Measurements from ENCODE around the gene MCEMP1.
A peak's percentile ranks its signal among the peaks of the same experiment; 100 is the strongest.

Gene MCEMP1

GRCh38 chr19:7648265-7649014 is 28.4 kb upstream of the MCEMP1 start:
- no peak for DNase-seq (ENCODE audit: low spot score in 2 of 2)
- Histone ChIP-seq H3K4me1 (peaks cover 4% of the 10 kb centered on the region), H3K9me3 (no peaks in the 10 kb centered on the region), H3K4me3 (no peak overlapping the region), H3K36me3 (replicated peaks) (no peaks in the 10 kb centered on the region), H3K27me3 (ENCODE audit: low read depth) (peaks cover 9% of the 10 kb centered on the region)
- in situ Hi-C loops (cut with MboI; ENCODE audit: low sequenced_read_pairs) = no loop called here

- Histone ChIP-seq H3K4me1 (peaks cover 4% of the 10 kb centered on the region), H3K27me3 (ENCODE audit: low read depth) (peaks cover 9% of the 10 kb centered on the region), H3K4me3 (no peak overlapping the region), H3K9me3 (no peaks in the 10 kb centered on the region), H3K36me3 (replicated peaks) (no peaks in the 10 kb centered on the region)
- in situ Hi-C loops (cut with MboI; ENCODE audit: low sequenced_read_pairs) = no loop called here
- DNase-seq (ENCODE audit: low spot score in 2 of 2) = no peak
These were observed 26.7 kb upstream of the MCEMP1 start for GRCh38 chr19:7650148-7650547.

GRCh38 chr19:7652061-7652641 is 24.7 kb upstream of the MCEMP1 start:
- H3K36me3 ChIP-seq (replicated peaks) = no peaks in the 10 kb centered on the region
- DNase-seq (ENCODE audit: low spot score in 2 of 2) = peak; percentile 81 to 89
- in situ Hi-C loops (cut with MboI; ENCODE audit: low sequenced_read_pairs) = no loop called here
- H3K9me3 ChIP-seq = no peaks in the 10 kb centered on the region
- no peak overlapping the region for H3K4me3 ChIP-seq
- H3K4me1 ChIP-seq = peaks cover 4% of the 10 kb centered on the region
- peaks cover 9% of the 10 kb centered on the region for H3K27me3 ChIP-seq (ENCODE audit: low read depth)

GRCh38 chr19:7654401-7654800 is 22.5 kb upstream of the MCEMP1 start:
- H3K4me1 ChIP-seq = peaks cover 4% of the 10 kb centered on the region
- in situ Hi-C loops (cut with MboI; ENCODE audit: low sequenced_read_pairs) = no loop called here
- DNase-seq (ENCODE audit: low spot score in 2 of 2) = no peak
- H3K36me3 ChIP-seq (replicated peaks) = no peaks in the 10 kb centered on the region
- H3K4me3 ChIP-seq = no peak overlapping the region
- no peaks in the 10 kb centered on the region for H3K9me3 ChIP-seq
- peaks cover 9% of the 10 kb centered on the region for H3K27me3 ChIP-seq (ENCODE audit: low read depth)

GRCh38 chr19:7655581-7655980 is 21.3 kb upstream of the MCEMP1 start:
- Histone ChIP-seq H3K27me3 (ENCODE audit: low read depth) (peaks cover 6% of the 10 kb centered on the region), H3K9me3 (no peaks in the 10 kb centered on the region), H3K4me1 (peaks cover 4% of the 10 kb centered on the region), H3K4me3 (no peak overlapping the region), H3K36me3 (replicated peaks) (no peaks in the 10 kb centered on the region)
- in situ Hi-C loops (cut with MboI; ENCODE audit: low sequenced_read_pairs) = no loop called here
- DNase-seq (ENCODE audit: low spot score in 2 of 2) = no peak

- Histone ChIP-seq H3K4me1 (peaks cover 3% of the 10 kb centered on the region), H3K36me3 (replicated peaks) (no peaks in the 10 kb centered on the region), H3K27me3 (ENCODE audit: low read depth) (no peaks in the 10 kb centered on the region; the same call in 1 of the 2 replicates), H3K4me3 (no peak overlapping the region), H3K9me3 (no peaks in the 10 kb centered on the region)
- no peak for DNase-seq (ENCODE audit: low spot score in 2 of 2)
- in situ Hi-C loops (cut with MboI; ENCODE audit: low sequenced_read_pairs) = no loop called here
These were observed 19.6 kb upstream of the MCEMP1 start for GRCh38 chr19:7657131-7657751.

GRCh38 chr19:7658219-7658686 is 18.6 kb upstream of the MCEMP1 start:
- H3K9me3 ChIP-seq = no peaks in the 10 kb centered on the region
- H3K27me3 ChIP-seq (ENCODE audit: low read depth) = no peaks in the 10 kb centered on the region; the same call in 1 of the 2 replicates
- no peak for DNase-seq (ENCODE audit: low spot score in 2 of 2)
- in situ Hi-C loops (cut with MboI; ENCODE audit: low sequenced_read_pairs) = no loop called here
- no peaks in the 10 kb centered on the region for H3K4me1 ChIP-seq
- H3K36me3 ChIP-seq (replicated peaks) = no peaks in the 10 kb centered on the region
- no peak overlapping the region for H3K4me3 ChIP-seq

GRCh38 chr19:7661744-7662538 is 14.9 kb upstream of the MCEMP1 start:
- Histone ChIP-seq H3K4me1 (no peaks in the 10 kb centered on the region), H3K36me3 (replicated peaks) (no peaks in the 10 kb centered on the region), H3K27me3 (ENCODE audit: low read depth) (no peaks in the 10 kb centered on the region; the same call in 1 of the 2 replicates), H3K9me3 (no peaks in the 10 kb centered on the region), H3K4me3 (no peak overlapping the region)
- in situ Hi-C loops (cut with MboI; ENCODE audit: low sequenced_read_pairs) = no loop called here
- no peak for DNase-seq (ENCODE audit: low spot score in 2 of 2)

- DNase-seq (ENCODE audit: low spot score in 2 of 2) = no peak
- H3K27me3 ChIP-seq (ENCODE audit: low read depth) = no peaks in the 10 kb centered on the region; the same call in 1 of the 2 replicates
These were observed 14.2 kb upstream of the MCEMP1 start for GRCh38 chr19:7662657-7663056.

GRCh38 chr19:7663706-7664105 is 13.2 kb upstream of the MCEMP1 start:
- H3K9me3 ChIP-seq = no peaks in the 10 kb centered on the region
- in situ Hi-C loops (cut with MboI; ENCODE audit: low sequenced_read_pairs) = no loop called here
- H3K27me3 ChIP-seq (ENCODE audit: low read depth) = no peaks in the 10 kb centered on the region
- no peaks in the 10 kb centered on the region for H3K4me1 ChIP-seq
- no peaks in the 10 kb centered on the region for H3K36me3 ChIP-seq (replicated peaks)
- DNase-seq (ENCODE audit: low spot score in 2 of 2) = no peak
- H3K4me3 ChIP-seq = no peak overlapping the region

More at GRCh38 chr19:7662657-7663056, 14.2 kb upstream of the MCEMP1 start:
- H3K36me3 ChIP-seq (replicated peaks) = no peaks in the 10 kb centered on the region
- no peaks in the 10 kb centered on the region for H3K4me1 ChIP-seq
- in situ Hi-C loops (cut with MboI; ENCODE audit: low sequenced_read_pairs) = no loop called here
- H3K9me3 ChIP-seq = no peaks in the 10 kb centered on the region
- no peak overlapping the region for H3K4me3 ChIP-seq

GRCh38 chr19:7665076-7665475 is 11.8 kb upstream of the MCEMP1 start:
- no peaks in the 10 kb centered on the region for H3K4me1 ChIP-seq
- H3K9me3 ChIP-seq = no peaks in the 10 kb centered on the region
- H3K4me3 ChIP-seq = no peak overlapping the region
- in situ Hi-C loops (cut with MboI; ENCODE audit: low sequenced_read_pairs) = no loop called here
- DNase-seq (ENCODE audit: low spot score in 2 of 2) = no peak
- no peaks in the 10 kb centered on the region for H3K36me3 ChIP-seq (replicated peaks)
- 0 out of 2 replicates have a peak, but pooled peaks cover 3% of the 10 kb centered on the region for H3K27me3 ChIP-seq (ENCODE audit: low read depth)

- Histone ChIP-seq H3K4me1 (no peaks in the 10 kb centered on the region), H3K36me3 (replicated peaks) (no peaks in the 10 kb centered on the region), H3K4me3 (no peak within 1 kb of the TSS), H3K27me3 (ENCODE audit: low read depth) (peaks cover 12% of the 10 kb centered on the region; the same call in 1 of the 2 replicates), H3K9me3 (peaks cover 4% of the 10 kb centered on the region; the same call in 1 of the 2 replicates)
- no peak for DNase-seq (ENCODE audit: low spot score in 2 of 2)
- in situ Hi-C loops (cut with MboI; ENCODE audit: low sequenced_read_pairs) = no loop called here
These were observed 8.0 kb upstream of the MCEMP1 start, which contains the start of gene RETN for GRCh38 chr19:7668842-7669241. RETN (plus strand) TSS chr19:7669049; CDS start chr19:7669327, 278 bp downstream.

GRCh38 chr19:7669641-7670040 is 7.2 kb upstream of the MCEMP1 start:
- Histone ChIP-seq H3K27me3 (ENCODE audit: low read depth) (peaks cover 12% of the 10 kb centered on the region; the same call in 1 of the 2 replicates), H3K4me1 (peaks cover 4% of the 10 kb centered on the region), H3K36me3 (replicated peaks) (no peaks in the 10 kb centered on the region), H3K4me3 (no peak overlapping the region), H3K9me3 (peaks cover 5% of the 10 kb centered on the region; the same call in 1 of the 2 replicates)
- in situ Hi-C loops (cut with MboI; ENCODE audit: low sequenced_read_pairs) = no loop called here
- no peak for DNase-seq (ENCODE audit: low spot score in 2 of 2)

Measured in HAP-1 (cell line).